Tibial nerve (tissue), 4 donors: ENCODE measurements around the gene RELB.

Experiments used
- CTCF ChIP-seq, 5 experiments: fragments of 200-600 bp in 3 of 5; fragments of 450-650 bp in 2 of 5; sonication (generic) in 3 of 5; IDR thresholded peaks; one replicate each; pipeline ENCODE4 v1.5.1; 2016 to 2019; ENCODE audit warnings: antibody characterized with exemption in 5 of 5, mild to moderate bottlenecking in 3 of 5, moderate library complexity in 2 of 5
- EP300 ChIP-seq, 2 donors: sonication (generic); formaldehyde crosslinking; IDR thresholded peaks; one replicate each; pipeline ENCODE4 v1.6.1; 2017; ENCODE audit warnings: antibody characterized with exemption in 2 of 2, mild to moderate bottlenecking in 1 of 2
- POLR2A ChIP-seq, 2 donors: fragments of 450-650 bp; IDR thresholded peaks; one replicate each; pipeline ENCODE4 v1.6.1; 2017; ENCODE audit warnings: antibody characterized with exemption in 2 of 2, mild to moderate bottlenecking in 2 of 2, moderate library complexity in 2 of 2

GRCh38 chr19:44972802-44973201 lies 28.5 kb upstream of the RELB start:
- no peak for TF ChIP-seq CTCF (IDR thresholded peaks at IDR 0.05)
- TF ChIP-seq POLR2A (IDR thresholded peaks at IDR 0.05), result no peak
- TF ChIP-seq EP300 (IDR thresholded peaks at IDR 0.05), result no peak
